Measurements from ENCODE around the gene SNAP47.
"Not testable (repeated sequence)": the region's sequence is repeated elsewhere in the genome, so short reads cannot be mapped to it uniquely, and the experiment has no call there.

Gene SNAP47

GRCh38 chr1:227734856-227735538, at the start of gene SNAP47, which contains the start of gene JMJD4:
TSS of gene SNAP47 (plus strand) at chr1:227735435. CDS start at chr1:227747737, 12,302 bp downstream.
TSS of gene JMJD4 (minus strand) at chr1:227735302. CDS start at chr1:227735273, 29 bp downstream.
- Histone ChIP-seq H3K4me3 (ENCODE audit: low read depth, low read length) (peak within 1 kb of the TSS; percentile 73), H3K27ac (peak within 1 kb of the TSS; percentile 60), H3K27me3 (replicated peaks) (no peaks in the 10 kb centered on the region), H3K36me3 (replicated peaks) (peaks cover 25% of the 10 kb centered on the region)
- TF ChIP-seq CTCF (IDR thresholded peaks at IDR 0.05; ENCODE audit: low read depth, low read length, missing control alignments), result no peak
- in situ Hi-C loops (cut with HindIII; ENCODE audit: low pct_ligation_motif_present, low sequenced_read_pairs), result no loop called here
- DNase-seq, result peak; percentile 86

- Histone ChIP-seq H3K27ac (no peak overlapping the region), H3K27me3 (replicated peaks) (no peaks in the 10 kb centered on the region), H3K36me3 (replicated peaks) (no peaks in the 10 kb centered on the region), H3K4me3 (ENCODE audit: low read depth, low read length) (no peak overlapping the region)
- no peak for TF ChIP-seq CTCF (IDR thresholded peaks at IDR 0.05; ENCODE audit: low read depth, low read length, missing control alignments)
- in situ Hi-C loops (cut with HindIII; ENCODE audit: low pct_ligation_motif_present, low sequenced_read_pairs), result no loop called here
- no peak for DNase-seq
These were observed 49.4 kb upstream of the SNAP47 start for GRCh38 chr1:227685807-227686206.

GRCh38 chr1:227697321-227697864, 37.8 kb upstream of the SNAP47 start:
- H3K27me3 ChIP-seq (replicated peaks), result no peaks in the 10 kb centered on the region
- TF ChIP-seq CTCF (IDR thresholded peaks at IDR 0.05; ENCODE audit: low read depth, low read length, missing control alignments), result no peak
- in situ Hi-C loops (cut with HindIII; ENCODE audit: low pct_ligation_motif_present, low sequenced_read_pairs), result no loop called here
- H3K36me3 ChIP-seq (replicated peaks), result no peaks in the 10 kb centered on the region
- H3K27ac ChIP-seq, result no peak overlapping the region
- DNase-seq, result no peak
- H3K4me3 ChIP-seq (ENCODE audit: low read depth, low read length), result no peak overlapping the region

- H3K4me3 ChIP-seq (ENCODE audit: low read depth, low read length); DNase-seq; in situ Hi-C loops (cut with HindIII; ENCODE audit: low pct_ligation_motif_present, low sequenced_read_pairs); H3K36me3 ChIP-seq (replicated peaks); H3K27me3 ChIP-seq (replicated peaks); H3K27ac ChIP-seq: not testable (repeated sequence)
These were observed 33.6 kb upstream of the SNAP47 start for GRCh38 chr1:227701631-227702030.

- H3K27me3 ChIP-seq (replicated peaks), result no peaks in the 10 kb centered on the region
- H3K36me3 ChIP-seq (replicated peaks), result no peaks in the 10 kb centered on the region
- no peak overlapping the region for H3K27ac ChIP-seq
- in situ Hi-C loops (cut with HindIII; ENCODE audit: low pct_ligation_motif_present, low sequenced_read_pairs), result no loop called here
- no peak overlapping the region for H3K4me3 ChIP-seq (ENCODE audit: low read depth, low read length)
- DNase-seq, result no peak
- TF ChIP-seq CTCF (IDR thresholded peaks at IDR 0.05; ENCODE audit: low read depth, low read length, missing control alignments), result no peak
These were observed 27.4 kb upstream of the SNAP47 start for GRCh38 chr1:227707846-227708245.

- Histone ChIP-seq H3K27me3 (replicated peaks) (no peaks in the 10 kb centered on the region), H3K4me3 (ENCODE audit: low read depth, low read length) (no peak overlapping the region), H3K36me3 (replicated peaks) (no peaks in the 10 kb centered on the region), H3K27ac (no peak overlapping the region)
- TF ChIP-seq CTCF (IDR thresholded peaks at IDR 0.05; ENCODE audit: low read depth, low read length, missing control alignments), result no peak
- DNase-seq, result no peak
- in situ Hi-C loops (cut with HindIII; ENCODE audit: low pct_ligation_motif_present, low sequenced_read_pairs), result no loop called here
These were observed 25.8 kb upstream of the SNAP47 start for GRCh38 chr1:227709451-227709850.

- H3K27me3 ChIP-seq (replicated peaks); H3K36me3 ChIP-seq (replicated peaks); DNase-seq; in situ Hi-C loops (cut with HindIII; ENCODE audit: low pct_ligation_motif_present, low sequenced_read_pairs); H3K27ac ChIP-seq; H3K4me3 ChIP-seq (ENCODE audit: low read depth, low read length): not testable (repeated sequence)
These were observed 24.8 kb upstream of the SNAP47 start for GRCh38 chr1:227710474-227710873.

All from brain microvascular endothelial cell (primary cell).